ENCODE measurements around the gene ARHGEF25. TPM values are rescaled to one million over a fixed set of nuclear protein-coding genes. Genes with fewer than 3 reads are reported as not detected.

ARHGEF25 gene
- polyA plus RNA-seq, 2 of the 4 experiments (the other 2 are of a cell fraction) = 9.3 to 13.8 TPM

GRCh38 chr12:57610554-57611107 is 604 bp upstream of the ARHGEF25 start:
- H3K4me2 ChIP-seq = peak overlapping the region; percentile 85
- FAIRE-seq = no peak

GRCh38 chr12:57611827-57612710 is 834 bp downstream of the ARHGEF25 start:
- TF ChIP-seq MAFK (IDR thresholded peaks at IDR 0.05; ENCODE audit: partially characterized antibody) = no peak
- no peak for TF ChIP-seq SMC3 (IDR thresholded peaks at IDR 0.05)
- TF ChIP-seq RARB (CRISPR knock-in tag; IDR thresholded peaks at IDR 0.05) = no peak
- no peak for TF ChIP-seq HOXB5 (CRISPR knock-in tag; IDR thresholded peaks at IDR 0.05)
- no peaks in the 10 kb centered on the region for H3K9me3 ChIP-seq
- WGBS (ENCODE audit: missing lambda C conversion rate) = 37% methylated on average over 6 of the region's 23 CpGs
- DNase-seq (ENCODE audit: low read depth in 1 of 2, low spot score in 1 of 2) = no peak
- H3K27ac ChIP-seq = peak overlapping the region; percentile 81 to 95
- ChIA-PET CTCF (interaction anchor here (0.8 to 20.9 kb wide), 7 partner anchors 9 to 30 kb away, joined by 3 to 336 read pairs (median 10); partner anchors contain the start of gene B4GALNT1), POLR2A (interaction anchor here (0.5 to 1.1 kb wide), 2 partner anchors 19 to 20 kb away, joined by 4 to 9 read pairs; partner anchors contain the start of gene PIP4K2C)
- ATAC-seq = no peak
- H3K4me3 ChIP-seq = peak overlapping the region; percentile 61
- H3K4me1 ChIP-seq = peaks cover 14% of the 10 kb centered on the region; the same call in 2 of the 3 replicates
- FAIRE-seq = no peak
- H3K4me2 ChIP-seq = peak overlapping the region; percentile 85

More at GRCh38 chr12:57610554-57611107, 604 bp upstream of the ARHGEF25 start:
- TF ChIP-seq CHD2 (IDR thresholded peaks at IDR 0.05; ENCODE audit: low read length, partially characterized antibody) = no peak
- TF ChIP-seq, protein P1, sequence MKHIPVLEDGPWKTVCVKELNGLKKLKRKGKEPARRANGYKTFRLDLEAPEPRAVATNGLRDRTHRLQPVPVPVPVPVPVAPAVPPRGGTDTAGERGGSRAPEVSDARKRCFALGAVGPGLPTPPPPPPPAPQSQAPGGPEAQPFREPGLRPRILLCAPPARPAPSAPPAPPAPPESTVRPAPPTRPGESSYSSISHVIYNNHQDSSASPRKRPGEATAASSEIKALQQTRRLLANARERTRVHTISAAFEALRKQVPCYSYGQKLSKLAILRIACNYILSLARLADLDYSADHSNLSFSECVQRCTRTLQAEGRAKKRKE (CRISPR knock-in tag; IDR thresholded peaks at IDR 0.05; ENCODE audit: low read depth) = no peak
- no peak for TF ChIP-seq ZNF302 (CRISPR knock-in tag; IDR thresholded peaks at IDR 0.05)
- Histone ChIP-seq H3K4me3 (peak overlapping the region; percentile 61), H3K27ac (peak overlapping the region; percentile 81 to 95), H3K4me1 (peaks cover 11% of the 10 kb centered on the region; the same call in 2 of the 3 replicates), H3K9me3 (no peaks in the 10 kb centered on the region)
- DNase-seq (ENCODE audit: low read depth in 1 of 2, low spot score in 1 of 2) = no peak
- 75% methylated on average over 29 of the region's 29 CpGs for WGBS (ENCODE audit: missing lambda C conversion rate)
- POLR2A ChIA-PET = interaction anchor here (0.6 to 1.1 kb wide), 2 partner anchors 19 to 83 kb away, joined by 4 to 9 read pairs; partner anchors contain the start of gene PIP4K2C
- CTCF ChIA-PET = interaction anchor here (0.8 to 20.9 kb wide), 5 partner anchors 10 to 29 kb away, joined by 3 to 336 read pairs (median 10); no protein-coding TSS in a partner anchor
- ATAC-seq = no peak

DNA sequence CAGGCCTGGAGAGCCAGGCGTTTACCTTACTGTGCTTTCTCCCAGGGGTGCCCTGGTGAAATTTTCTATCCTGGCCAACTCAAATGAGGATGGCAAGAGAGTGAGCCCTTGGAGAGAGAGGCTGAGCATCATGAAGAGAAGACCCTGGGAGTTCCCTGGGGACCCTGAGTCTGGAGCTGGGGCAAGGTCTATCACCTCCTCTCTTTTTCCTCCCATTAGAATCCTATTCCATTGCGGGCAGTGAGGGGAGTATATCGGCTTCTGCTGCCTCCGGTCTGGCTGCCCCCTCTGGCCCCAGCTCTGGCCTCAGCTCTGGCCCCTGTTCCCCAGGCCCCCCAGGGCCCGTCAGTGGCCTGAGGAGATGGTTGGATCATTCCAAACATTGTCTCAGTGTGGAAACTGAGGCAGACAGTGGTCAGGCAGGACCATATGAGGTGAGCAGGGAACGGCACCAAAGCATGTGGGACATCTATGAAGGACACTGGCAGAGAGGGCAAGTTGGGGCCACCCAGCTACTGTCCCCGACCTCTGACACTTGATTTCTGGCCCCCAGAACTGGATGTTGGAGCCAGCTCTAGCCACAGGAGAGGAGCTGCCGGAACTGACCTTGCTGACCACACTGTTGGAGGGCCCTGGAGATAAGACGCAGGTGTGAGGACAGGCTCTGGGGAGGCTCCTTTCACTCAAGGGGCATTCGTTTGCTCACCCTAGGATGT is 1.6 kb downstream of the ARHGEF25 start:
- POLR2A ChIA-PET = no interaction called here

More for the DNA sequence above, 1.6 kb downstream of the ARHGEF25 start:
- FAIRE-seq = no peak
- TF ChIP-seq NR3C1 (IDR thresholded peaks at IDR 0.05) (no peak), HOXB13 (CRISPR knock-in tag; IDR thresholded peaks at IDR 0.05; ENCODE audit: low read depth) (no peak), MAFK (IDR thresholded peaks at IDR 0.05; ENCODE audit: partially characterized antibody) (no peak), POLR2AphosphoS2 (conservative IDR thresholded peaks at IDR 0.05; ENCODE audit: low read length) (no peak), RFX5 (IDR thresholded peaks at IDR 0.05) (no peak), EHF (CRISPR knock-in tag; IDR thresholded peaks at IDR 0.05) (no peak), TFCP2L1 (CRISPR knock-in tag; IDR thresholded peaks at IDR 0.05) (no peak), NFE2L2 (conservative IDR thresholded peaks at IDR 0.05; ENCODE audit: low read length) (no peak), FOXS1 (CRISPR knock-in tag; IDR thresholded peaks at IDR 0.05) (no peak), FOSL2 (IDR thresholded peaks at IDR 0.05) (no peak), FOSL2 (CRISPR knock-in tag; IDR thresholded peaks at IDR 0.05) (no peak), MYC (IDR thresholded peaks at IDR 0.05; ENCODE audit: borderline replicate concordance, low read length) (no peak), SMC3 (IDR thresholded peaks at IDR 0.05) (no peak)
- TF ChIP-seq, protein P2, sequence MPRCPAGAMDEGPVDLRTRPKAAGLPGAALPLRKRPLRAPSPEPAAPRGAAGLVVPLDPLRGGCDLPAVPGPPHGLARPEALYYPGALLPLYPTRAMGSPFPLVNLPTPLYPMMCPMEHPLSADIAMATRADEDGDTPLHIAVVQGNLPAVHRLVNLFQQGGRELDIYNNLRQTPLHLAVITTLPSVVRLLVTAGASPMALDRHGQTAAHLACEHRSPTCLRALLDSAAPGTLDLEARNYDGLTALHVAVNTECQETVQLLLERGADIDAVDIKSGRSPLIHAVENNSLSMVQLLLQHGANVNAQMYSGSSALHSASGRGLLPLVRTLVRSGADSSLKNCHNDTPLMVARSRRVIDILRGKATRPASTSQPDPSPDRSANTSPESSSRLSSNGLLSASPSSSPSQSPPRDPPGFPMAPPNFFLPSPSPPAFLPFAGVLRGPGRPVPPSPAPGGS (IDR thresholded peaks at IDR 0.05) = no peak
- no peaks in the 10 kb centered on the region for H3K9me3 ChIP-seq
- 92% methylated on average over 9 of the region's 10 CpGs for WGBS (ENCODE audit: missing lambda C conversion rate)
- H3K4me3 ChIP-seq = no peak overlapping the region
- no peak for ATAC-seq
- no peak overlapping the region; the same call in 2 of the 3 replicates for H3K4me2 ChIP-seq
- peaks cover 14% of the 10 kb centered on the region; the same call in 2 of the 3 replicates for H3K4me1 ChIP-seq
- no peak for DNase-seq (ENCODE audit: low read depth in 1 of 2, low spot score in 1 of 2)
- no peak overlapping the region for H3K27ac ChIP-seq
- CTCF ChIA-PET = interaction anchor here (1.2 to 20.9 kb wide), 7 partner anchors 8 to 31 kb away, joined by 3 to 336 read pairs (median 10); partner anchors contain the start of genes B4GALNT1, DTX3 and PIP4K2C

Measured in A549 (cell line).